AG04449 (cell line): Measurements from ENCODE around the gene TIGD6.

ENCODE experiments used
- CTCF ChIA-PET: fragments of 350-600 bp; formaldehyde crosslinking; extraction: SDS; loops from one replicate; lab custom pipeline; 2021; ENCODE audit warnings: antibody characterized with exemption; lab: Yijun Ruan, JAX
- POLR2A ChIA-PET: fragments of 400-600, 350-600 bp; formaldehyde crosslinking; extraction: SDS; loops from one replicate; lab custom pipeline; 2020; ENCODE audit warnings: antibody characterized with exemption, inconsistent platforms; lab: Yijun Ruan, JAX
- DNase-seq: peaks from one replicate; pipeline ENCODE4 v3.0.0-alpha.2; 2010; ENCODE audit warnings: low read depth, low spot score
- H3K4me3 ChIP-seq: 2 replicates; pipeline ENCODE4 v1.5.1; 2011; ENCODE audit warnings: low read depth, mild to moderate bottlenecking, control low read depth, low read length
- TF ChIP-seq, protein P1 (sequence below): IDR thresholded peaks from one replicate; pipeline ENCODE4 v1.5.1; 2011; ENCODE audit warnings: mild to moderate bottlenecking, moderate library complexity, low read length, control low read depth, inconsistent platforms; ENCODE audit not compliant: insufficient read depth; ENCODE audit errors: missing control alignments

Gene TIGD6

DNA sequence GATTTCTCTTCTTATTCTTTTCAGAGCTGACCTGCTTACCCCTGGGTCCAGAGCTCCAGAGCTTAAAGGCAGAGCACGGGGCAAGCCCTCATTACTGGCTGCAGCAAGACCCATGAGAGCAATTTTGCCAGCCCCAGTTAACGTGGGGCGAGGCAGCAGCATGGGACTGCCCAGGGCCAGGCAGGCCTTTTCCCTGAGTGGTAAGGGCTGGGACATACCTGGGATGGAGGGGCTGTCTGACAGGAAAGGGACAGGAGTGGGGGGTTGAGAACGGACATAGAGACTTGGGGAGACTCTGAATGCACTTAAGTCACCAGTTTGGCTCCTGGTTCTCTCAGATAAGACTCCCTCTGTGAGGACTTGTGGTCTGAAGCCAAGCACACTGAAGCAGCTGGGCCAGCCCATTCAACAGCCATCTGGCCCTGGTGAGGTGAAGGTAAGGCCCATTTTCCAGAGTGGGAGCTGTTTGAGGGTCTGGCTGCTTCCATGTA is 26.3 kb upstream of the TIGD6 start:
- H3K4me3 ChIP-seq = no peak overlapping the region
- ChIA-PET CTCF (interaction anchor here (1.0 to 1.7 kb wide), 5 partner anchors 9 to 174 kb away, joined by 3 to 4 read pairs (median 4); no protein-coding TSS in a partner anchor), POLR2A (no interaction called here)
- TF ChIP-seq, protein P1, sequence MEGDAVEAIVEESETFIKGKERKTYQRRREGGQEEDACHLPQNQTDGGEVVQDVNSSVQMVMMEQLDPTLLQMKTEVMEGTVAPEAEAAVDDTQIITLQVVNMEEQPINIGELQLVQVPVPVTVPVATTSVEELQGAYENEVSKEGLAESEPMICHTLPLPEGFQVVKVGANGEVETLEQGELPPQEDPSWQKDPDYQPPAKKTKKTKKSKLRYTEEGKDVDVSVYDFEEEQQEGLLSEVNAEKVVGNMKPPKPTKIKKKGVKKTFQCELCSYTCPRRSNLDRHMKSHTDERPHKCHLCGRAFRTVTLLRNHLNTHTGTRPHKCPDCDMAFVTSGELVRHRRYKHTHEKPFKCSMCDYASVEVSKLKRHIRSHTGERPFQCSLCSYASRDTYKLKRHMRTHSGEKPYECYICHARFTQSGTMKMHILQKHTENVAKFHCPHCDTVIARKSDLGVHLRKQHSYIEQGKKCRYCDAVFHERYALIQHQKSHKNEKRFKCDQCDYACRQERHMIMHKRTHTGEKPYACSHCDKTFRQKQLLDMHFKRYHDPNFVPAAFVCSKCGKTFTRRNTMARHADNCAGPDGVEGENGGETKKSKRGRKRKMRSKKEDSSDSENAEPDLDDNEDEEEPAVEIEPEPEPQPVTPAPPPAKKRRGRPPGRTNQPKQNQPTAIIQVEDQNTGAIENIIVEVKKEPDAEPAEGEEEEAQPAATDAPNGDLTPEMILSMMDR = no peak
- no peak for DNase-seq

DNA sequence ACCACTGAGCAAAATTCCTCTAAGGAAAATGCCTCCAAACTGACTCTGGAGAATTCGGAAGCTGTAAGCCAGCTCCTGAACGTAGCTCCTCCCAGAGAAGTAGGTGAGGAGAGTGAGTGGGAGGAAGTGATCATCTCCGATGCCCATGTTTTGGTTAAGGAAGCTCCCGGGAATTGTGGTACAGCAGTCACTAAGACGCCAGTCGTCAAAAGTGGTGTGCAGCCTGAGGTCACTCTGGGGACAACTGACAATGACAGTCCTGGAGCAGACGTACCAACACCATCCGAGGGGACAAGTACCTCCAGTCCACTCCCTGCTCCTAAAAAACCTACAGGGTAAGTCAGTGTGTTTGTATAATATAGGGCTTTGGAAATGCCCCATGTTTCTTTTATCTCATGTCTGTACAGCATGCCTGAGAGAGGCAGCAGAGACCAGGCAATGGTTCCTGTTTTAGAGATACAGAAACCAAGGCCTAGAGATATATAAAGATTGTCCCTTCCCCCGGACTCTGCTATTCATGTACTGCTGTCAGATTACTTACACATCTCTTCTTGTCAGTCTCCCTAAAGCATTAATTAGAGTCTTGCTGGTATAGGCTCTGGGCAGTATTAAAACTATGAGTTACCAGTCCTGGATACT is 24.0 kb upstream of the TIGD6 start:
- H3K4me3 ChIP-seq = no peak overlapping the region
- POLR2A ChIA-PET = no interaction called here
- no peak for DNase-seq
- TF ChIP-seq, protein P1 = no peak
- CTCF ChIA-PET = interaction anchor here (0.9 to 1.5 kb wide), 4 partner anchors 12 to 412 kb away, joined by 3 to 6 read pairs (median 4); no protein-coding TSS in a partner anchor

DNA sequence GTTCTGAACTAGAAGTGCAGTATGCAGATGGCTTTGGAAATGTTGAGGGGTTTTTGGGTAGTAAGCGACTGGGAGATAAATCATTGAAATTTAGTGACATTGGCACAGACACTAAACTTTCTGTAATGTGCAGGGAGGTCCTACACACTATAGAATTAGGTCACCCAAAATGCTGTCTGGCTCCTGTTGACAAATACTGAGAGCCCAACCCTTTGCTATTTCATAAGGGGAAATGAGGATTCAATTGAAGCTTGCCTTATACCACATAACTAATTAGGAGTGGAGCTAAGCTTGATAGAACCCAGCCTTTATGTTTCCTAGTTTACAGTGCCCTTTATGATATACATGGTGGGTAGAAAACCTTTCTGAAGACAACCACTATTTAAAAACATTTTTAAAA is 22.7 kb upstream of the TIGD6 start:
- no peak for DNase-seq
- POLR2A ChIA-PET = no interaction called here
- H3K4me3 ChIP-seq = no peak overlapping the region
- CTCF ChIA-PET = interaction anchor here (0.7 to 1.5 kb wide), 5 partner anchors 8 to 192 kb away, joined by 3 to 6 read pairs (median 4); no protein-coding TSS in a partner anchor
- TF ChIP-seq, protein P1 = no peak

- TF ChIP-seq, protein P1 = no peak
- ChIA-PET CTCF (interaction anchor here (0.8 to 2.6 kb wide), 4 partner anchors 9 to 30 kb away, joined by 4 to 15 read pairs (median 6); partner anchors contain the start of genes HMGXB3 and TIGD6), POLR2A (interaction anchor here (0.8 to 1.3 kb wide), 2 partner anchors 12 to 13 kb away, joined by 3 to 5 read pairs; no protein-coding TSS in a partner anchor)
- H3K4me3 ChIP-seq = no peak overlapping the region
- no peak for DNase-seq
Measured at GRCh38 chr5:150022681-150023080, 22.2 kb upstream of the TIGD6 start.

GRCh38 chr5:150022158-150022531 is 21.7 kb upstream of the TIGD6 start:
- ChIA-PET POLR2A (interaction anchor here (0.7 to 1.3 kb wide), 3 partner anchors 12 to 22 kb away, joined by 3 to 5 read pairs (median 5); partner anchors contain the start of genes HMGXB3 and TIGD6), CTCF (interaction anchor here (0.8 to 2.6 kb wide), 5 partner anchors 9 to 403 kb away, joined by 3 to 15 read pairs (median 6); partner anchors contain the start of genes HMGXB3 and TIGD6)
- no peak for DNase-seq
- TF ChIP-seq, protein P1 = no peak
- H3K4me3 ChIP-seq = no peak overlapping the region
